OCI-LY7 (cell line): ENCODE data around the gene NAPA.

Source experiments
- CTCF ChIP-seq: fragments of 200-600 bp; sonication (generic); conservative IDR thresholded peaks from 2 replicates; pipeline ENCODE4 v1.5.1; 2014; ENCODE audit warnings: mild to moderate bottlenecking, antibody characterized with exemption, low read length, moderate library complexity, mixed read lengths
- EZH2phosphoT487 ChIP-seq: fragments of 200-600 bp; sonication (generic); IDR thresholded peaks from 2 replicates; pipeline ENCODE4 v1.6.1; 2018; ENCODE audit warnings: low read depth, borderline replicate concordance, mild to moderate bottlenecking, mixed run types, antibody characterized with exemption, low read length, moderate library complexity, mixed read lengths

- TF ChIP-seq CTCF (no peak), EZH2phosphoT487 (no peak)
These were observed 21.3 kb downstream of the NAPA start for GRCh38 chr19:47493378-47494210.
